Erythroblast (primary cell): ENCODE data around the gene CITED1.
A peak's percentile ranks its signal among the peaks of the same experiment; 100 is the strongest.

Source experiments
- DNase-seq, 2 experiments: peaks; one replicate each; lab custom pipeline; 2025; lab: John Stamatoyannopoulos, UW
- GATA1 ChIP-seq: IDR thresholded peaks from 2 replicates; pipeline ENCODE4 v1.6.1; 2011; ENCODE audit warnings: low read depth, mild to moderate bottlenecking, control low read depth, low read length, moderate library complexity
- POLR2A ChIP-seq: IDR thresholded peaks from 2 replicates; pipeline ENCODE4 v1.6.1; 2011; ENCODE audit warnings: mild to moderate bottlenecking, low read length

Gene CITED1

GRCh38 chrX:72316408-72317110 is 10.8 kb upstream of the CITED1 start:
- no peak for DNase-seq
- TF ChIP-seq POLR2A = no peak
- TF ChIP-seq GATA1 = no peak

DNA sequence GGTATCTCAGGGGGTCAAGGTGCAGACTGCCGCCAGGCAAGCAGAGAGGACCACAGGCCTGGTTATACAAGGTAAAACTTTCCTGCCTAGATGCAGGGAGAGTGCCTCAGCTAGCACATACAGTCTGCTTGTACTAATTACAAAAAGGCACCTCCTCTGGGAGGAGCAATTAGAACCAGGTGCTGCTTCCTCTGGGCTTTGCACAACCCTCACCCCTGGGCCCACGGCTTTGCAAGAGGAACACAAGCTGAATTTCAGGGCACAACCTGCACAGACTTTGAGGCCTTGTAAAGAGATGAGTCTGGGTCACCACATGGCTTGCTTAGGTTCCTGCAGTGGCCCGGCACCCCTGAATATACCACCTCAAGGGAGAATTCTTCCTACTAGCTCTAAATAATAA is 9.2 kb upstream of the CITED1 start:
- TF ChIP-seq POLR2A (no peak), GATA1 (no peak)
- DNase-seq = no peak

DNA sequence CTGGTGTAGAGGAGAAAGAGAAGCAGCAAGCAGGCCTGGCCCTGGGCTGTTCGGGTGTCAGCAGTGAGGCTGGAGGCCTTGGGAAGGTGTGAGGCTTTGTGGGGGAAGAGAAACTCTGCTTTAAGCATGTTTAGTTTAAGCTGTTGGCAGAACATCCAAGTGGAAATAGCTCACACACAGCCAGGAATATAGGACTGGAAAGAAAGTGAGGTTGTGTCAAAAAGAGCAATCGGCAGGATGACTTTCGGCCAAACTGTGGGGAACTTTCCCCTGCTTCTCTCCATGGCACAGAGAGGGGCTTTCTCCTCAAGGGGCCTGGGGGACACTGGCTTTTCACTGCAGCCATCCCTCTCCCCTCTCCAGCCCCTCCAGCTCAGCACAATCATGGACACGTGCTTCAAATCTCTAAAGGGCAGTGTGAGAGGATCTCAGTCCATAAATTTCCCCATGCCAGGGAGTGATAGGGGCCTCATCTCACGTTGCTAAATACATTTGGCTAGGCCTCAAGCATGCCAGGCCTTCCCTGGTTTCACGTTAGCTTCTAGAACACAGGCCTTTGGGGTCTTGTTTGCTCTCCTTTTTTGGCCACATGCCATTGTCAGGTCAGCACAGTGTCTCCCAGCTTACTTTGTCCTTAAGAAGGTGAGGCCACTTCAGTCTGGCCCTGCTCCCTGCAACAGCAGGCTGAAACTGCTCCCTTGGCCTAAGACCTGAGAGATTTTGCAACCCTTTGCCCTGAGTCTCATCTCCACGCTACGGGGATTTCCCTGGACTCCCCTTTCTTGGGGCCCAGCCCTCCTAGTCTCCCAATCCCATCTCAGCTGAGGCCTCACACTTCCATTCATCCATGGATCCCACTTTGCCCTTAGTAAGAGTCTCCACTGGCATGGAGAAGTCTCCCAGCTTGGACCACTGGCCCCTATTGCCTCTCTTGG is 8.3 kb upstream of the CITED1 start:
- TF ChIP-seq GATA1 (no peak), POLR2A (no peak)
- peak; percentile 0 to 1 for DNase-seq

DNA sequence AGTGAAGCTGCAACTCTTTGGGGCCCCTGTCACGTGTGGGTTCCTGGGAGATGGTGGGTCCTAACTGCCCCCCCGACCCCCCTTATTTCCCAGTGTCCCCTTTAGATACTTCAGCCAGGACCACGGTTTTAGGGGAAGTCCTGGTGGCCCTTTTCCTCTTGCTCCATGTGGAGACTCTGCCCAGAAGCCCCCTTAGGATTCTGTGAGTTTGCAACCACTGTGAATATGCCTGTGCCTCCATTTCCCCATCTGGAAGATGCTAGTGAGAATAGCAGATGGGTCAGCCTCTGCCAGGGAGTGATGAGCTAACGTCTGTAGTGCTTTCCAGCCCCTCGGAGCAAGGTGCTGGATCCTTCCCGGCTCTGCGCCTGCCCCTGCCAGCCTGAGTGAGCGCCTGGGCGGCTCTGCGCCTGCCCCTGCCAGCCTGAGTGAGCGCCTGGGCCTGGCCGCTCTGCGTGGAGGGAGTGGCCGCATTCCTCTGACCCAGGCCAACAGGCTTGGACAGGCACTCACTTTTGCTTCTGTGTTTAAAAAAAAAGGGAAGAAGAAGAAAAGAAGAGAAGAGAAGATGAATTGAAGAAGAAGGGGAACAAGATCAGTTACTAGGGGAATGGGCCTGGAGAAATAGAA is 6.7 kb upstream of the CITED1 start:
- DNase-seq = no peak
- no peak for TF ChIP-seq POLR2A
- no peak for TF ChIP-seq GATA1

- TF ChIP-seq POLR2A (no peak), GATA1 (no peak)
- peak; percentile 29 to 43 for DNase-seq
These were observed 3.8 kb upstream of the CITED1 start for GRCh38 chrX:72309297-72310071.

DNA sequence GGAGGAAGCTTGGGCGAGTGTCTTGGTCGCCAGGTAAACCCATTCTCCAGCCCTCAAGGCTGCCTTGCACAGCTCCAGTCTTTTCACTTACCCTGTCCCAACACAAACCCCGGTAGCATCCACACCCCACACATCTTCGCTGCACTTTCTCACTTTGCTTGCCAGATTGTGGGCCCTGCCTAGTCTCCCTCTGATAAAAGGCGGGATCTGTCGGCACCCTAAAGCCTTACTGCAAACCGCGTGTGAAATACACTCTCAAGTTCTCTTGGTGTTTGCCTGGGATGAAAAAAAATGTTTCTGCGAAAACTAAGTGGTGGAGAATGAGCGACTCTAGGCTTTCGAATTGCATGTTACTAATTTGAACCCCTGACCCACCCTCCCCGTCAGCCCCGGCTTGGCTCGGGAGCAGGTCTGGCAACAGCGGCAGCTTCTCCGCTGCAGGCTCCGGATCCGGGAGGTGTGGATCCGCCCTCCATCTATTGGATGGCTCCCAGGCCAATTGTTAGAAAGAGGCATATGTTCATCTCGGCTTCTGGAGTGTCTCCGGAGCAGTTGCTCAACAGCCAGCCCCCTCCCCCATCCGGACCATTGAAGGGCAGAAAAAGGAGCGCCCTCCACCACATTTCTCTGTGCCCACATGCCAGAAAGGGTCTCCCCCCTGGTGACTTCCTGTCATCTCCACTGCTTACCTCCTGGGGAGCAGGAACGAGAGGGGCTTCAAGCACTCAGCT is 3.0 kb upstream of the CITED1 start:
- TF ChIP-seq POLR2A (no peak), GATA1 (no peak)
- DNase-seq = peak; percentile 68 to 75

DNA sequence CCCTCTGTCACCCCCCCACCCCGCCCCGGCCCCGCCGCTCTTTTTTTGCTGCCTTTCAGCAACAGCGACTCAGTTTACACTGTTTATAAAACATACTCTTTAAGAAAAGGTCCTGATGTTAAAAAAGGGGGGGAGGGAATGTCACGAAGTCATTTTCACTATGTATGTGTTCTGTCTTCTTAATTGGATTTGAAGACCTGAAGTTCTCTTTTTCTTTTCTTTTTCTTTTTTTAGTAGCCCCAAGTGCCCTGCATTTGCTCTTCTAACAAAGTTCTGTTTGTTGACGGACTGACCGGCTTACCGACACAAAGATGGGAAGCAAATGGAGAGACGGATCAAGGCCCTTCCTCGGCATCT is 2.5 kb upstream of the CITED1 start:
- DNase-seq = no peak
- TF ChIP-seq POLR2A = no peak
- no peak for TF ChIP-seq GATA1

DNA sequence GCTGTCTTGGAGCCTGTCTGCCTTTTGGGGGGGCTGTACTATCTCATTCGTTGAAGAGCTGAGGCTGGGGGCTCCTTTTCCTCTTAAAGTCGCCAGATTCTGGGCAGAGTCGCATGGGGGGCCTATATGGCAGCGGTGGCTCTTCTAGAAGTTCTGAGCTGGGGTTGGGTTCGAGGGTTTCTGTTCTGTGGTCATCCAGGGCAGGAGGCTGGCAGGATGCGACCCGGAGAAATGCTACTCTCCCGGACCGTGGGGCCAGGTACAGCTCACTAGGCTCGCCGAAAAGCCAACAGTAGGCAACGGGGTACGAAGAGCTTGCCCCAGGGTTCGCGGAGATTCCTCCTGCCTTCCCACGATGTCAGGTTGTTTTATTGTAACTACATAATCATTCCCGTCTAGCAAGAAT is 1.9 kb upstream of the CITED1 start:
- TF ChIP-seq GATA1 = no peak
- TF ChIP-seq POLR2A = no peak
- DNase-seq = peak in 1 of 2 experiments; percentile 4

GRCh38 chrX:72306851-72307645 is 1.3 kb upstream of the CITED1 start:
- TF ChIP-seq GATA1 (no peak), POLR2A (no peak)
- peak; percentile 63 to 67 for DNase-seq

- no peak for TF ChIP-seq GATA1
- no peak for TF ChIP-seq POLR2A
- peak; percentile 43 to 44 for DNase-seq
These were observed 529 bp upstream of the CITED1 start for GRCh38 chrX:72306085-72306801.

GRCh38 chrX:72304877-72305276 is 837 bp downstream of the CITED1 start:
- peak; percentile 3 to 8 for DNase-seq
- no peak for TF ChIP-seq GATA1
- no peak for TF ChIP-seq POLR2A
